Sigmoid colon (tissue), 7 donors: Measurements from ENCODE around the gene TNFRSF11A. TPM values are rescaled to one million over a fixed set of nuclear protein-coding genes. Genes with fewer than 3 reads are reported as not detected.

Experiments used
- DNase-seq: peaks from one replicate; pipeline ENCODE4 v3.0.0-alpha.2; 2019
- H3K27ac ChIP-seq, 4 donors: fragments of 200-600 bp; sonication (generic); one replicate each; pipeline ENCODE4 v1.5.1; 2016 to 2019; ENCODE audit warnings: mild to moderate bottlenecking in 1 of 4
- H3K27me3 ChIP-seq, 3 donors: fragments of 200-600 bp; sonication (generic); one replicate each; pipeline ENCODE4 v1.5.1; 2019; ENCODE audit warnings: mild to moderate bottlenecking in 1 of 3
- H3K36me3 ChIP-seq, 4 donors: fragments of 200-600 bp; sonication (generic); one replicate each; pipeline ENCODE4 v1.5.1; 2016 to 2019
- H3K4me1 ChIP-seq, 4 donors: fragments of 200-600 bp; sonication (generic); one replicate each; pipeline ENCODE4 v1.5.1; 2017 to 2019
- H3K4me3 ChIP-seq, 4 donors: fragments of 200-600 bp; sonication (generic); one replicate each; pipeline ENCODE4 v1.5.1; 2017 to 2019; ENCODE audit warnings: mild to moderate bottlenecking in 2 of 4, moderate library complexity in 1 of 4
- H3K9me3 ChIP-seq, 4 donors: fragments of 200-600 bp in 3 of 4; sonication (generic) in 3 of 4; one replicate each; pipeline versions ENCODE4 v1.5.1 to v1.6.1; 2013 to 2019
- EP300 ChIP-seq, 4 donors: sonication (generic); formaldehyde crosslinking; IDR thresholded peaks; one replicate each; pipeline ENCODE4 v1.6.1; 2017; ENCODE audit warnings: antibody characterized with exemption in 4 of 4
- POLR2A ChIP-seq, 2 donors: fragments of 450-650 bp; IDR thresholded peaks; one replicate each; pipeline ENCODE4 v1.6.1; 2016; ENCODE audit warnings: antibody characterized with exemption in 2 of 2, mild to moderate bottlenecking in 2 of 2, moderate library complexity in 2 of 2
- POLR2AphosphoS5 ChIP-seq, 4 donors: sonication (generic); formaldehyde crosslinking; IDR thresholded peaks; one replicate each; pipeline ENCODE4 v1.6.1; 2017; ENCODE audit warnings: antibody characterized with exemption in 4 of 4
- WGBS, 2 donors: extraction: QIAGEN DNeasy Blood & Tissue Kit; methylation state at CpG; one replicate each; pipeline ENCODE4 v1.1.7; 2013; 5-methylcytosine and 5-hydroxymethylcytosine counted together
- intact Hi-C: fragments of 100-400 bp; cut with DNase I; formaldehyde crosslinking; loops from one replicate; pipeline ENCODE4 v1.15.1; 2023
- polyA plus RNA-seq, 3 donors: library from polyadenylated mRNA; stranded (reverse); fragments of 200-250 nt; gene quantifications; one replicate each; pipeline ENCODE4 v1.2.3, GENCODE V29; 2013
- total RNA-seq, 4 donors: library from RNA; depleted of rRNA; stranded (reverse); fragments of >200 nt; gene quantifications; one replicate each; pipeline ENCODE4 v1.1.0, GENCODE V29; 2016
- TF ChIP-seq, protein P1 (sequence below), 4 experiments: fragments of 450-650 bp in 3 of 4; fragments of 200-600 bp in 1 of 4; IDR thresholded peaks; one replicate each; pipeline ENCODE4 v1.5.1; 2016 to 2019; ENCODE audit warnings: antibody characterized with exemption in 4 of 4, mild to moderate bottlenecking in 3 of 4, moderate library complexity in 2 of 4
- donor health status: healthy with polysubstance abuse.
- donor health status: Bipolar disorder and iron deficiency.
- donor health status: healthy.

The TNFRSF11A gene
- total and polyA plus RNA-seq, 7 donors, result 2.1 to 19.9 (median 3.6) TPM

GRCh38 chr18:62396967-62397366 lies 71.9 kb downstream of the TNFRSF11A start:
- H3K4me3 ChIP-seq, result no peak overlapping the region
- H3K36me3 ChIP-seq, result no peaks in the 10 kb centered on the region
- H3K27ac ChIP-seq, result no peak overlapping the region
- H3K9me3 ChIP-seq, result no peaks in the 10 kb centered on the region
- WGBS, 2 donors, result 73 to 75% methylated on average over 3 of the region's 3 CpGs
- no peaks in the 10 kb centered on the region for H3K4me1 ChIP-seq
- no peak for DNase-seq
- H3K27me3 ChIP-seq, result no peaks in the 10 kb centered on the region
- intact Hi-C loops, result no loop called here
- TF ChIP-seq, protein P1, sequence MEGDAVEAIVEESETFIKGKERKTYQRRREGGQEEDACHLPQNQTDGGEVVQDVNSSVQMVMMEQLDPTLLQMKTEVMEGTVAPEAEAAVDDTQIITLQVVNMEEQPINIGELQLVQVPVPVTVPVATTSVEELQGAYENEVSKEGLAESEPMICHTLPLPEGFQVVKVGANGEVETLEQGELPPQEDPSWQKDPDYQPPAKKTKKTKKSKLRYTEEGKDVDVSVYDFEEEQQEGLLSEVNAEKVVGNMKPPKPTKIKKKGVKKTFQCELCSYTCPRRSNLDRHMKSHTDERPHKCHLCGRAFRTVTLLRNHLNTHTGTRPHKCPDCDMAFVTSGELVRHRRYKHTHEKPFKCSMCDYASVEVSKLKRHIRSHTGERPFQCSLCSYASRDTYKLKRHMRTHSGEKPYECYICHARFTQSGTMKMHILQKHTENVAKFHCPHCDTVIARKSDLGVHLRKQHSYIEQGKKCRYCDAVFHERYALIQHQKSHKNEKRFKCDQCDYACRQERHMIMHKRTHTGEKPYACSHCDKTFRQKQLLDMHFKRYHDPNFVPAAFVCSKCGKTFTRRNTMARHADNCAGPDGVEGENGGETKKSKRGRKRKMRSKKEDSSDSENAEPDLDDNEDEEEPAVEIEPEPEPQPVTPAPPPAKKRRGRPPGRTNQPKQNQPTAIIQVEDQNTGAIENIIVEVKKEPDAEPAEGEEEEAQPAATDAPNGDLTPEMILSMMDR (IDR thresholded peaks at IDR 0.05), result no peak
- TF ChIP-seq POLR2A (IDR thresholded peaks at IDR 0.05), result no peak
- TF ChIP-seq EP300 (IDR thresholded peaks at IDR 0.05), result no peak
- TF ChIP-seq POLR2AphosphoS5 (IDR thresholded peaks at IDR 0.05), result no peak

DNA sequence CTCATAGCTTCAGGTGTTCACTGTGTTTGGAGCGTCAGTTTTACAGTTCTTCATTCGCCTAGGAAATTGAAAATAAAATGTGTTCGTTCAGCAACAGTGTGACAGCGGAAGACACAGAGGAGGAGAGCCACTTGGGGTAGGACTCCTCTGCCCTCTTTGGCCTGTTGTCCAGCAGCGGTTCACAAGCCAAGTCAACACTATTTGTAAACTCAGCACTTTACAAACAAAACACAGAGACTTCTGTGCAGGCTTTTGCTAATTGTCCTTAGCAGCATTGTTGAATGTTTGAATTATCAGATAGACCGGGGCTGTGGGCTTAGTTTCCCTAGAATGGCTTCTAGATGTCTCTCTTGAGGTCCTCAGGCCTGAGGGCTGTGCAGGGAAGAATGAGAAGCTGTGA lies 73.2 kb downstream of the TNFRSF11A start:
- Histone ChIP-seq H3K9me3 (no peaks in the 10 kb centered on the region), H3K27me3 (no peaks in the 10 kb centered on the region), H3K27ac (no peak overlapping the region), H3K36me3 (no peaks in the 10 kb centered on the region), H3K4me1 (no peaks in the 10 kb centered on the region), H3K4me3 (no peak overlapping the region)
- no peak for DNase-seq
- no peak for TF ChIP-seq EP300 (IDR thresholded peaks at IDR 0.05)
- no peak for TF ChIP-seq POLR2A (IDR thresholded peaks at IDR 0.05)
- no peak for TF ChIP-seq POLR2AphosphoS5 (IDR thresholded peaks at IDR 0.05)
- TF ChIP-seq, protein P1 (IDR thresholded peaks at IDR 0.05), result no peak
- WGBS, 2 donors, result 93 to 94% methylated on average over 6 of the region's 6 CpGs
- intact Hi-C loops, result no loop called here

- TF ChIP-seq POLR2A (IDR thresholded peaks at IDR 0.05) (no peak), POLR2AphosphoS5 (IDR thresholded peaks at IDR 0.05) (no peak), EP300 (IDR thresholded peaks at IDR 0.05) (no peak)
- TF ChIP-seq, protein P1 (IDR thresholded peaks at IDR 0.05), result no peak
These were observed 74.2 kb downstream of the TNFRSF11A start for GRCh38 chr18:62399276-62399675.

DNA sequence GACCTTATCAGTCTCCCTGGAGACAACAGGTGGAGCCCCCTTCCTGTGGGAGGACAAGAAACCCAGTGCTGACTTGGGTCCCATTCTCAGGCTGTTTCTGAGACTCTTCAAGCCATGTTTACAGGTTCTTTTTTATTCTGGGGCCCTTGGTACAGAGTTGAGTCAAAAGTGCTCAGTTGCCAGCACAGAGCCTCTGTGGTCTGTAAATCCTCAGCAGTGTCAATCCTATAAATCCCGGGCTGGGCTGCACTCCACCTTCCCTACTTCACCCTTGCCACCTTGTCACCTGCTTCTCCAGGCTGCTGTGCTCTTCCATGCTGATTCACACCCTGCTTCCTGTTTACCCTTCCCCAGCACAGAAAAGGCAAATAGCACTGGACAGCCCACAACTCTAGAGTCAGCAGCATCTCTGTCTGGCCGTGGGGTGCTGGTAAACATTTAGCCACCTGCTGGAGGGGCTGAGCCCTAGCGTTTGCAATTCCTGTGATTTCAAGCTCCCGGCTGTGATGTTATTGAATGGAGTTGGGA lies 74.7 kb downstream of the TNFRSF11A start:
- no peak for TF ChIP-seq POLR2AphosphoS5 (IDR thresholded peaks at IDR 0.05)
- no peak for TF ChIP-seq EP300 (IDR thresholded peaks at IDR 0.05)
- no peak for TF ChIP-seq POLR2A (IDR thresholded peaks at IDR 0.05)
- TF ChIP-seq, protein P1 (IDR thresholded peaks at IDR 0.05), result no peak
- DNase-seq, result no peak
- intact Hi-C loops, result no loop called here
- H3K4me1 ChIP-seq, result no peaks in the 10 kb centered on the region
- no peak overlapping the region for H3K27ac ChIP-seq
- no peaks in the 10 kb centered on the region for H3K36me3 ChIP-seq
- no peak overlapping the region for H3K4me3 ChIP-seq
- WGBS, 2 donors, result 9 to 36% methylated on average over 4 of the region's 4 CpGs
- H3K9me3 ChIP-seq, result no peaks in the 10 kb centered on the region
- H3K27me3 ChIP-seq, result no peaks in the 10 kb centered on the region

More at GRCh38 chr18:62399276-62399675, 74.2 kb downstream of the TNFRSF11A start:
- 59 to 77% methylated on average over 3 of the region's 3 CpGs for WGBS, 2 donors
- Histone ChIP-seq H3K27me3 (no peaks in the 10 kb centered on the region), H3K9me3 (no peaks in the 10 kb centered on the region), H3K27ac (no peak overlapping the region), H3K4me3 (no peak overlapping the region), H3K36me3 (no peaks in the 10 kb centered on the region), H3K4me1 (no peaks in the 10 kb centered on the region)
- no peak for DNase-seq
- intact Hi-C loops, result no loop called here

- no peaks in the 10 kb centered on the region for H3K27me3 ChIP-seq
- no peak for DNase-seq
- no peak for TF ChIP-seq EP300 (IDR thresholded peaks at IDR 0.05)
- TF ChIP-seq, protein P1 (IDR thresholded peaks at IDR 0.05), result no peak
- TF ChIP-seq POLR2A (IDR thresholded peaks at IDR 0.05), result no peak
- no peak for TF ChIP-seq POLR2AphosphoS5 (IDR thresholded peaks at IDR 0.05)
- H3K9me3 ChIP-seq, result no peaks in the 10 kb centered on the region
- no peak overlapping the region for H3K4me3 ChIP-seq
- H3K4me1 ChIP-seq, result no peaks in the 10 kb centered on the region
- no peaks in the 10 kb centered on the region for H3K36me3 ChIP-seq
- 78 to 82% methylated on average over 3 of the region's 3 CpGs for WGBS, 2 donors
- intact Hi-C loops, result no loop called here
- H3K27ac ChIP-seq, result no peak overlapping the region
These were observed 75.8 kb downstream of the TNFRSF11A start for GRCh38 chr18:62400916-62401315.
